ENCODE measurements around the gene ABHD5. TPM values are rescaled to one million over a fixed set of nuclear protein-coding genes. Genes with fewer than 3 reads are reported as not detected.
"Not testable (repeated sequence)": the region's sequence is repeated elsewhere in the genome, so short reads cannot be mapped to it uniquely, and the experiment has no call there.

Gene ABHD5
- 10 to 100 TPM; 14.5 to 17.9 (median 16.4) TPM for polyA plus RNA-seq (ENCODE audit: insufficient read depth in 1 of 5, insufficient read length in 5 of 5, low replicate concordance in 1 of 5)
- long read RNA-seq, donor 1, full-length matches to known transcripts, result 8 of 8 reads
- long read RNA-seq, donor 1, partial matches to known transcripts, result 0 of 8 reads
- long read RNA-seq, donor 1, other reads (novel, unspliced or antisense), result 0 of 8 reads
- long read RNA-seq, donor 2, full-length matches to known transcripts, result 2 of 2 reads
- long read RNA-seq, donor 2, partial matches to known transcripts, result 0 of 2 reads
- long read RNA-seq, donor 2, other reads (novel, unspliced or antisense), result 0 of 2 reads
- long read RNA-seq, donor 3, full-length matches to known transcripts, result 3 of 3 reads
- long read RNA-seq, donor 3, partial matches to known transcripts, result 0 of 3 reads
- long read RNA-seq, donor 3, other reads (novel, unspliced or antisense), result 0 of 3 reads
- long read RNA-seq, donor 4, full-length matches to known transcripts, result 1 of 1 reads
- long read RNA-seq, donor 4, partial matches to known transcripts, result 0 of 1 reads
- long read RNA-seq, donor 4, other reads (novel, unspliced or antisense), result 0 of 1 reads
- long read RNA-seq, donor 5, full-length matches to known transcripts, result 8 of 8 reads
- long read RNA-seq, donor 5, partial matches to known transcripts, result 0 of 8 reads
- long read RNA-seq, donor 5, other reads (novel, unspliced or antisense), result 0 of 8 reads
- long read RNA-seq, donor 6, full-length matches to known transcripts, result 4 of 4 reads
- long read RNA-seq, donor 6, partial matches to known transcripts, result 0 of 4 reads
- long read RNA-seq, donor 6, other reads (novel, unspliced or antisense), result 0 of 4 reads
- long read RNA-seq, donor 7, full-length matches to known transcripts, result 5 of 5 reads
- long read RNA-seq, donor 7, partial matches to known transcripts, result 0 of 5 reads
- long read RNA-seq, donor 7, other reads (novel, unspliced or antisense), result 0 of 5 reads
- long read RNA-seq, donor 8, full-length matches to known transcripts, result 4 of 4 reads
- long read RNA-seq, donor 8, partial matches to known transcripts, result 0 of 4 reads
- long read RNA-seq, donor 8, other reads (novel, unspliced or antisense), result 0 of 4 reads

- peak; percentile 97 for DNase-seq
Observed at GRCh38 chr3:43690400-43691119, at the start of gene ABHD5. ABHD5 (plus strand) TSS chr3:43690938; CDS start chr3:43690993, 55 bp downstream.

DNA sequence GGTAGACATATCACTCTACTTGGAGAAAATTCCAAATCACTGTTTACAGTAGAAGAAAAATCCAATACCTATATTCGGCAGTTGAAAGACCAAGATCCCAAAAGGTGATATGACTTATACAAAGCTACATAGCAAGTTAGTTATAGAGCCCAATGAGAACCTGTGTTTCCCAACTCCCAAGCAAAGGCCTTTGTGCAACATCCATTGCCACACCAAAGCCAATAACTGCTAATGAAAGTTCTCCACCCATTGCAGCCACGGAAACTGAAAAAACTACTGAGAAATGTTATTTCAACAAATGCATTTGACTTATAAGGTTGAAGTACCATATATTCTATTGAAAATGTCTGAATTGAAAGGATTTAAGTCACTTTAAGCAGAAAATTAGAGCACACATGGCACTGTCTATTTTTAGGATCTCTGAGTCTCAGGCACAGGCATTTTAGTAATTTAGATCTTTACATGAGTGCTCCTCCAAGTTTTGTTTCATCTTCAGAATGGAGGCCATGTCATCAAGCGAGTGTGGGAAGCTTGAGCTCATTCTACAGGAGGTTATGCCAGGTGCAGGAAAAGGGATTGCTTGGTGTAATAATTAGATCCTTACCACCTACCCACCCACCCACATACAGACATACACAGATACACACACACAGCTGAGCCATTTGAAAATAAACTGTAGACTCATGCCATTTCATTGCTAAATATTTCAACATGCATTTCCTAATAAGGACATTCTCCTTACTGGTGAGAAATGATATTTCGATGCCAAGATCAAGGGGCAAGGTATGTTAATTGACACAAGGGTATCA is 49.2 kb upstream of the ABHD5 start:
- no peak for DNase-seq

GRCh38 chr3:43644443-43644842 is 46.3 kb upstream of the ABHD5 start:
- no peak for DNase-seq

DNA sequence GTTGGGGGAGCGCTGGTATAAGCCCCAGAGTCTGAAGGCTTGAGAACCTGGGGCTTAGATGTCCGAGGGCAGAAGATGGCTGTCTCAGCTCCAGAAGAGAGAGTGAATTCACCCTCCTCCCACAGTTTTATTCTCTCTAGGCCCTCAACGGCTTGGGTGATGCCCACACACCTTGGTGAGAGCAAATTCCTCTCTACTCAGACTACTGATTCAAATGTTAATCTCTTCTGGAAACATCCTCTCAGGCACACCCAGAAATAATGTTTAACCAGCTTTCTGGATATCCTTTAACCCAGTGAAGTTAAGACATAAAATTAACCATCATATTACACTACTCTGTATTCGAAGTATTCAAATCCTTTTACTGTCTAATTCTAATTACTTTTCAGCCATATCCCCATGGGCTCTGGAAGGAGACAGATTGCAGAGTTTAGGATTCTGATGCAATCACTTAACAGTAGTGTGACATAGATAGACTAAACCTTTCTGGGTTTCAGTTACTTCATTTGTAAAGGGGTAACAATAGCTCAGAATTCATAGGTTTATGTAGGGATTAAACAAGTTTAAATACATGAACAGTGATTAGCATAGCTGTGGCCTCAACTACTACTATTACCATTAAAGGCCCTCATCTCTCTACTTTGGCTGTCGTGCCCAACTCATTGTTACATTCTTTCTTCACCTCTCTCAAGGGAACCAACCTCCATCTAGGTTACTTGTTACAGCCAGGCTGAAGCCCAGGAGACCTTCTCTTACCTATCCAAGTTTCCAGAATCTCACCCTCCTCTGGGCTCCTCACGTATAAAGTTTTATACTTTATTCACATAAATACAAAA is 43.2 kb upstream of the ABHD5 start:
- no peak for DNase-seq

GRCh38 chr3:43648957-43649356 is 41.8 kb upstream of the ABHD5 start:
- no peak for DNase-seq

DNA sequence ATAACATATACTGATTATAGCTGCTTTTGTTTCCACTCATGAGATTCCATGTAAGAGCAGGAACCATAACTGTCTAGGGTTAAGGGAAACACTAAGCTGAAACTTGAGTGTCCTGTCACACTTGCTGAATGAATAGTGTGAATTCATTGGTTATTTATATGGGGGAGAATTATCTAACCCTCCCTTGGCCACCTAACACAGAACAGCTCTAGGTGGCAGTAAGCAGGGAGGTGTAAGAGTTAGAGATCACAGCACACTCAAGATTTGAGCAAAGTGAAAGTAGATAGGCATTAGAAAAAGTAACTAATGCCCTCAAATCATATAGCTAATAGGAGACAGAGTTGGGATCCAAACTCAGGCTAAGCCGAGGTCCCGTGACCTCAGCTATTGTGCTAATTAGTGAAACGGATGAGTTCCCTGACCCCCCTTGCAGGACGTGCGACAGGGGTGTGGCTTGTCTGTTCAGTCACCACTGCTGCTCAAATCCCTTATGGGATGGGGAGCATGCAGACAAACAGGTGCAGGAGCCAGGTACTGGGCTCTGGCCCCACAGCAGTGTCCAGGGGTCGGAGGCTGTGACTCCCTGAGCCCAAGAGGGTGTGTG is 41.3 kb upstream of the ABHD5 start:
- no peak for DNase-seq

- DNase-seq, result no peak
Observed at GRCh38 chr3:43650345-43650744, 40.4 kb upstream of the ABHD5 start.

- DNase-seq, result not testable (repeated sequence)
Observed at GRCh38 chr3:43656390-43656789, 34.3 kb upstream of the ABHD5 start.

DNA sequence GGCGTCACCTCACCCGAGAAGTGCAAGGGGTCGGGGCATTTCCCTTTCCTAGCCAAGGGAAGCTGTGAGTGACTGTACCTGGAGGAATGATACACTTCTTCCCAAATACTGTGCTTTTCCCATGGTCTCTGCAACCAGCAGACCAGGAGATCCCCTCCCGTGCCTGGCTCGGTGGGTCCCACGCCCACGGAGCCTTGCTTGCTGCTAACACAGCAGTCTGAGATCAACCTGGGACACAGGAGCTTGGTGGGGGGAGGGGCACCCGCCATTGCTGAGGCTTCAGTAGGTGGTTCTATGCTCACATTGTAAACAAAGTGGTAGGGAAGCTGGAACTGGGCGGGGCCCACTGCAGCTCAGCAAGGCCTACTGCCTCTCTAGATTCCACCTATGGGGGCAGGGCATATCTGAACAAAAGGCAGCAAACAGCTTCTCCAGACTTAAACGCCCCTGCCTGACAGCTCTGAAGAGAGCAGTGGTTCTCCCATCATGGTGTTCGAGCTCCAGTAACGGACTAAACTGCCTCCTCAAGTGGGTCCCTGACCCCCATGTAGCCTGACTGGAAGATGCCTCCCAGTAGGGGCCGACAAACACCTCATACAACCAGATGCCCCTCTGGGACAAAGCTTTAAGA is 31.4 kb upstream of the ABHD5 start:
- DNase-seq, result no peak

GRCh38 chr3:43661376-43661775 is 29.4 kb upstream of the ABHD5 start:
- DNase-seq, result not testable (repeated sequence)

- not testable (repeated sequence) for DNase-seq
Observed at GRCh38 chr3:43665011-43665410, 25.7 kb upstream of the ABHD5 start.

GRCh38 chr3:43670635-43671522 is 19.9 kb upstream of the ABHD5 start:
- no peak for DNase-seq

DNA sequence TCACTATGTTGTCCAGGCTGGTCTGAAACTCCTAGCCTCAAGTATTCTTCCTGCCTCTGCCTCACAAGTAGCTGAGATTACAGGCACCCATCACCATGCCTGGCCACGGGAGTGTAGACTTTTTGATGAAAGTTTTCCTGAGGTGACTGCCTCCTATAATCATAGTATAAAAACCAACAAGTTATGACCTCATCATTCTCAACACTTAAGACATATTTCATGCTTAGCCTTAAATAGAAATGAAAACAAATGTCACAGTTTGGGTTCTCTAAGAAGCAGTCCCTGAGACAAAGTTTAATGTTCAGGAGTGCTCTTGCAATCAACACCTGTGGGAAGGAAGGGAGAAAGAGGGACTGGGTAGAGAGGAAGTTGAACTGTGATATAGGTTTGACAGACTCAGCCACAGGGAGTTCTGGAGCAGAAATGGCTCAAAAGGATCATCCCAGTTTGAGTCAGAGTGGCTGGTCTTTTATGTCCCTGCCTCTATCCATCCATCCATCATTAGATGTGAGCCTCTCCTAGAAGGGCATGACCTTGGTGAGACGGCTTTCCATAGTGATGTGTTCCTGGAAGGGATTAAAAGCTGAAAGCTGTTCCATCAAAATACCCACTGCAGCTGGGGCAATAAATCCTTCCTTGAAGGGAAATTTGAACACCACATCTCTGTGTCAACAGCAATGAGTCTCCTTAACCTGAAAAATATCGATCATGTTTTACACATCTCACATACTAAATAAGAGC is 16.2 kb upstream of the ABHD5 start:
- DNase-seq, result no peak

DNA sequence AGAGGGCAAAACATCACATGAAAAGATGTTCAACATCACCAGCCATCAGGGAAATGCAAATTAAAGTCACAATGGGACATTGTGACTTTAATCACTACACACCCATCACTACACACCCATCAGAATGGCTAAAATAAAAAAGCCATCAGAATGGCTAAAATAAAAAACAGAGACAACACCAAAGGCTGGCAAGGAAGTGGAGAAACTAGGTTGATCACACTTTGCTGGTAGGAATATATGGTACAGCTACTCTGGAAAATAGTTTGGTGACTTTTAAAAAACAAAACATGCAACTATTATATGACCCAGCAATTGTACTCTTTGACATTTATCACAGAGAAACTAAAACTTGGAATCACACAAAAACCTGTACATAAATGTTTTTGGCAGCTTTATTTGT is 15.1 kb upstream of the ABHD5 start:
- DNase-seq, result no peak

GRCh38 chr3:43676441-43676840 is 14.3 kb upstream of the ABHD5 start:
- DNase-seq, result no peak

DNA sequence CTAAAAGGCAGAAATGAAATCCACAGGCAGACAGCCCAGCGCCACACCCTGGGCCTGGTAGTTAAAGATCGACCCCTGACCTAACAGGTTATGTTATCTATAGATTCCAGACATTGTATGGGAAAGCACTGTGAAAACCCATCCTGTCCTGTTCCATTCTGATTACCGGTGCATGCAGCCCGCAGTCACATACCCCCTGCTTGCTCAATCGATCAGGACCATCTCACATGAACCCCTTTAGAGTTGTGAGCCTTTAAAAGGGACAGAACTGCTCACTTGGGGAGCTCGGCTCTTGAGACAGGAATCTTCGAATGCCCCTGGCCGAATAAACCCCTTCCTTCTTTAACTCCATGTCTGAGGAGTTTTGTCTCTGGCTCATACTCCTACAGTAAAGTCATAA is 12.4 kb upstream of the ABHD5 start:
- DNase-seq, result not testable (repeated sequence)

- not testable (repeated sequence) for DNase-seq
Observed at GRCh38 chr3:43678887-43679449, 11.8 kb upstream of the ABHD5 start.

Measured in right lung (tissue), 10 donors.